Kidney (tissue), 14 donors: ENCODE results near the gene MITF. TPM values are rescaled to one million over a fixed set of nuclear protein-coding genes. Genes with fewer than 3 reads are reported as not detected.

ENCODE experiments used
- DNase-seq, 5 donors: peaks; one replicate each; pipeline ENCODE4 v3.0.0-alpha.2; 2013 to 2020
- FAIRE-seq: peaks from 2 replicates; lab custom pipeline; 2012; peaks lifted over from hg19 to GRCh38; lab: Jason Lieb, UNC
- H3K27ac ChIP-seq, 2 donors: one replicate each; pipeline ENCODE4 v1.7.0; 2013; ENCODE audit warnings: low read depth in 2 of 2, low read length in 2 of 2, inconsistent platforms in 1 of 2
- H3K27me3 ChIP-seq: one replicate; pipeline ENCODE4 v1.7.1; 2013; ENCODE audit warnings: low read length, inconsistent platforms; ENCODE audit not compliant: control insufficient read depth, insufficient read depth
- H3K36me3 ChIP-seq, 3 donors: one replicate each; pipeline versions ENCODE4 v1.7.0 to v1.7.1; 2013; ENCODE audit warnings: low read length in 3 of 3, control low read depth in 1 of 3, inconsistent platforms in 1 of 3; ENCODE audit not compliant: insufficient read depth in 3 of 3, control insufficient read depth in 2 of 3
- H3K4me1 ChIP-seq, 3 donors: one replicate each; pipeline versions ENCODE4 v1.7.0 to v1.7.1; 2013; ENCODE audit warnings: low read length in 3 of 3, inconsistent platforms in 1 of 3, low read depth in 1 of 3; ENCODE audit not compliant: control insufficient read depth in 2 of 3, insufficient read depth in 2 of 3
- H3K4me3 ChIP-seq, 3 donors: one replicate each; pipeline versions ENCODE4 v1.7.0 to v1.8.1; 2013; ENCODE audit warnings: low read length in 3 of 3, control low read depth in 1 of 3, inconsistent platforms in 1 of 3
- H3K9ac ChIP-seq, 3 donors: one replicate each; pipeline versions ENCODE4 v1.7.0 to v1.7.1; 2013; ENCODE audit warnings: low read length in 3 of 3, control low read depth in 1 of 3, inconsistent platforms in 1 of 3
- H3K9me3 ChIP-seq, 3 donors: one replicate each; pipeline versions ENCODE4 v1.7.0 to v1.7.1; 2013; ENCODE audit warnings: low read length in 3 of 3, control low read depth in 1 of 3, inconsistent platforms in 1 of 3; ENCODE audit not compliant: control insufficient read depth in 2 of 3, insufficient read depth in 1 of 3
- intact Hi-C: fragments of 100-400 bp; cut with DNase I; formaldehyde crosslinking; loops from one replicate; pipeline ENCODE4 v1.11.1; 2022
- polyA plus RNA-seq: library from polyadenylated mRNA; stranded (reverse); fragments of 350-450 nt; fragmentation: Illumina TruSeq; extraction: RNeasy Lipid Tissue Mini Kit (QIAGEN cat#74804); gene quantifications from one replicate; pipeline ENCODE4 v1.2.3, GENCODE V29; 2014; ENCODE audit warnings: low read depth, low replicate concordance; ENCODE audit not compliant: insufficient read depth
- total RNA-seq: library from RNA; stranded (reverse); fragmentation: NEBNext Ultra II Directional; extraction: Animal tissue kit (Norgen Biotek cat#: 25700); gene quantifications from one replicate; pipeline ENCODE4 v1.2.1, GENCODE V29; 2021
- TF ChIP-seq, protein P1 (sequence below): IDR thresholded peaks from 3 replicates; pipeline ENCODE4 v1.5.1; 2012; ENCODE audit warnings: mild to moderate bottlenecking, moderate library complexity, borderline replicate concordance; ENCODE audit not compliant: insufficient read depth; ENCODE audit errors: extremely low read depth
- donor health status: control.
- donor health status: control.
- donor health status: control.
- donor health status: control.
- donor health status: control.
- donor health status: DM: yes; HTN: yes; CAD: no.
- donor health status: Normal renal cell carcinoma (clear cell type).

MITF gene
- total and polyA plus RNA-seq, 2 donors from 2014 or later: 14.1 to 52.6 TPM

- H3K9ac ChIP-seq: no peak overlapping the region
- H3K27me3 ChIP-seq: no peaks in the 10 kb centered on the region
- intact Hi-C loops: no loop called here
- H3K36me3 ChIP-seq: no peaks in the 10 kb centered on the region
- H3K27ac ChIP-seq: no peak overlapping the region
- no peak overlapping the region for H3K4me3 ChIP-seq
- FAIRE-seq (no peak), DNase-seq (no peak)
- H3K9me3 ChIP-seq: peaks cover 0 to 3% (median 0%) of the 10 kb centered on the region in 3 donors
- TF ChIP-seq, protein P1, sequence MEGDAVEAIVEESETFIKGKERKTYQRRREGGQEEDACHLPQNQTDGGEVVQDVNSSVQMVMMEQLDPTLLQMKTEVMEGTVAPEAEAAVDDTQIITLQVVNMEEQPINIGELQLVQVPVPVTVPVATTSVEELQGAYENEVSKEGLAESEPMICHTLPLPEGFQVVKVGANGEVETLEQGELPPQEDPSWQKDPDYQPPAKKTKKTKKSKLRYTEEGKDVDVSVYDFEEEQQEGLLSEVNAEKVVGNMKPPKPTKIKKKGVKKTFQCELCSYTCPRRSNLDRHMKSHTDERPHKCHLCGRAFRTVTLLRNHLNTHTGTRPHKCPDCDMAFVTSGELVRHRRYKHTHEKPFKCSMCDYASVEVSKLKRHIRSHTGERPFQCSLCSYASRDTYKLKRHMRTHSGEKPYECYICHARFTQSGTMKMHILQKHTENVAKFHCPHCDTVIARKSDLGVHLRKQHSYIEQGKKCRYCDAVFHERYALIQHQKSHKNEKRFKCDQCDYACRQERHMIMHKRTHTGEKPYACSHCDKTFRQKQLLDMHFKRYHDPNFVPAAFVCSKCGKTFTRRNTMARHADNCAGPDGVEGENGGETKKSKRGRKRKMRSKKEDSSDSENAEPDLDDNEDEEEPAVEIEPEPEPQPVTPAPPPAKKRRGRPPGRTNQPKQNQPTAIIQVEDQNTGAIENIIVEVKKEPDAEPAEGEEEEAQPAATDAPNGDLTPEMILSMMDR: no peak
- peaks cover 0 to 2% (median 0%) of the 10 kb centered on the region in 3 donors for H3K4me1 ChIP-seq
Measured at GRCh38 chr3:69983546-69984265, 244.4 kb downstream of the MITF start.

DNA sequence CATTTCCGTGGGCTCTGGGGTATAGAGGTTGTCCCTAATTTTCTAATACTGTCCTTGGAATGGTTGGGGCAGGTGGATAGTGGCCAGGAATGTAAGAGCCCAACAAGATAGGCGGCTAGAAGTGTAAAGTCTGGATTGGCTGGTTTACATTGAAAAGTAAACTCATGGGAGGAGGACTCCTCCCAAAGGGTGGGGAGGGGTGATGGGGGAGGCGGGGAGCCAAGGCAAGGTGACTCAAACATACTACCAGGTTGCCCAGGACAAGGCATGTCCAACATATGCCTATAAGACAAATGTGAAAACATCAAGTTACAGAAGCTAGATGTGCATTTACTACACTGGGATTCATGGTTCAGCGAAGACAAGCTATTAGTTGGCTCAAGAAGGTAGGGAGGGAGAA is 246.0 kb downstream of the MITF start:
- FAIRE-seq: no peak

GRCh38 chr3:69986419-69986818 is 247.2 kb downstream of the MITF start:
- TF ChIP-seq, protein P1: no peak
- no peak overlapping the region for H3K4me3 ChIP-seq
- no peaks in the 10 kb centered on the region for H3K9me3 ChIP-seq
- H3K4me1 ChIP-seq: peaks cover 0 to 2% (median 0%) of the 10 kb centered on the region in 3 donors
- H3K27ac ChIP-seq: no peak overlapping the region
- no peak overlapping the region for H3K9ac ChIP-seq
- FAIRE-seq: no peak
- H3K27me3 ChIP-seq: no peaks in the 10 kb centered on the region
- H3K36me3 ChIP-seq: no peaks in the 10 kb centered on the region
- intact Hi-C loops: no loop called here
- no peak for DNase-seq

More for the DNA sequence above, 246.0 kb downstream of the MITF start:
- peaks cover 0 to 2% (median 0%) of the 10 kb centered on the region in 3 donors for H3K4me1 ChIP-seq
- H3K27ac ChIP-seq: no peak overlapping the region
- intact Hi-C loops: no loop called here
- TF ChIP-seq, protein P1: no peak
- no peaks in the 10 kb centered on the region for H3K36me3 ChIP-seq
- no peaks in the 10 kb centered on the region for H3K9me3 ChIP-seq
- H3K27me3 ChIP-seq: no peaks in the 10 kb centered on the region
- DNase-seq: no peak
- no peak overlapping the region for H3K4me3 ChIP-seq
- H3K9ac ChIP-seq: no peak overlapping the region
